Fibroblast of pulmonary artery (primary cell): ENCODE data around the gene SKP1.

ENCODE experiments used
- DNase-seq: peaks from one replicate; pipeline ENCODE4 v3.0.0-alpha.2; 2010; ENCODE audit warnings: low read depth
- H3K4me3 ChIP-seq: replicated peaks from 2 replicates; pipeline ENCODE4 v1.5.1; 2011; ENCODE audit warnings: low read depth, mild to moderate bottlenecking, control low read depth, low read length, moderate library complexity
- TF ChIP-seq, protein P1 (sequence below): IDR thresholded peaks from 2 replicates; pipeline ENCODE4 v1.5.1; 2011; ENCODE audit warnings: mild to moderate bottlenecking, control low read depth, low read length, inconsistent platforms; ENCODE audit errors: missing control alignments

SKP1 gene

DNA sequence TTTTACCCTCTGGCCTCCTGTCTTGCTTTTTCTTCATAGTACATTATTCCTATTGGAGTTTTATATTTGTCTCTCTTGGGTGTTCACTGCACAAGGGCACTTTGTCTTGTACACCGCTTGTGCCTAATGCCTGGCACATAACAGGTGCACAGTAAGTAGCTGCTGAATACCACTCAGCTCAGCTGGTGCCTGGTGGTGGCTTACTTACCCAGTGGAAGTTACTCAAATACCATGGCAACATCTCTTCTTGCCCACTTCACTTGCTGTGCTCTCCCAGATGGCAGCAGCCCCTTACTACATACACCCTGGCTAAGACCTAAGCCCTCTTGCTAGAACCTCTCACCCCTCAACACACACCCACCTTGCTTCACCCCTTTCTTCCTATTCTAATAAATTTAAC lies 11.3 kb upstream of the SKP1 start:
- no peak overlapping the region for H3K4me3 ChIP-seq
- no peak for DNase-seq
- TF ChIP-seq, protein P1, sequence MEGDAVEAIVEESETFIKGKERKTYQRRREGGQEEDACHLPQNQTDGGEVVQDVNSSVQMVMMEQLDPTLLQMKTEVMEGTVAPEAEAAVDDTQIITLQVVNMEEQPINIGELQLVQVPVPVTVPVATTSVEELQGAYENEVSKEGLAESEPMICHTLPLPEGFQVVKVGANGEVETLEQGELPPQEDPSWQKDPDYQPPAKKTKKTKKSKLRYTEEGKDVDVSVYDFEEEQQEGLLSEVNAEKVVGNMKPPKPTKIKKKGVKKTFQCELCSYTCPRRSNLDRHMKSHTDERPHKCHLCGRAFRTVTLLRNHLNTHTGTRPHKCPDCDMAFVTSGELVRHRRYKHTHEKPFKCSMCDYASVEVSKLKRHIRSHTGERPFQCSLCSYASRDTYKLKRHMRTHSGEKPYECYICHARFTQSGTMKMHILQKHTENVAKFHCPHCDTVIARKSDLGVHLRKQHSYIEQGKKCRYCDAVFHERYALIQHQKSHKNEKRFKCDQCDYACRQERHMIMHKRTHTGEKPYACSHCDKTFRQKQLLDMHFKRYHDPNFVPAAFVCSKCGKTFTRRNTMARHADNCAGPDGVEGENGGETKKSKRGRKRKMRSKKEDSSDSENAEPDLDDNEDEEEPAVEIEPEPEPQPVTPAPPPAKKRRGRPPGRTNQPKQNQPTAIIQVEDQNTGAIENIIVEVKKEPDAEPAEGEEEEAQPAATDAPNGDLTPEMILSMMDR: no peak

DNA sequence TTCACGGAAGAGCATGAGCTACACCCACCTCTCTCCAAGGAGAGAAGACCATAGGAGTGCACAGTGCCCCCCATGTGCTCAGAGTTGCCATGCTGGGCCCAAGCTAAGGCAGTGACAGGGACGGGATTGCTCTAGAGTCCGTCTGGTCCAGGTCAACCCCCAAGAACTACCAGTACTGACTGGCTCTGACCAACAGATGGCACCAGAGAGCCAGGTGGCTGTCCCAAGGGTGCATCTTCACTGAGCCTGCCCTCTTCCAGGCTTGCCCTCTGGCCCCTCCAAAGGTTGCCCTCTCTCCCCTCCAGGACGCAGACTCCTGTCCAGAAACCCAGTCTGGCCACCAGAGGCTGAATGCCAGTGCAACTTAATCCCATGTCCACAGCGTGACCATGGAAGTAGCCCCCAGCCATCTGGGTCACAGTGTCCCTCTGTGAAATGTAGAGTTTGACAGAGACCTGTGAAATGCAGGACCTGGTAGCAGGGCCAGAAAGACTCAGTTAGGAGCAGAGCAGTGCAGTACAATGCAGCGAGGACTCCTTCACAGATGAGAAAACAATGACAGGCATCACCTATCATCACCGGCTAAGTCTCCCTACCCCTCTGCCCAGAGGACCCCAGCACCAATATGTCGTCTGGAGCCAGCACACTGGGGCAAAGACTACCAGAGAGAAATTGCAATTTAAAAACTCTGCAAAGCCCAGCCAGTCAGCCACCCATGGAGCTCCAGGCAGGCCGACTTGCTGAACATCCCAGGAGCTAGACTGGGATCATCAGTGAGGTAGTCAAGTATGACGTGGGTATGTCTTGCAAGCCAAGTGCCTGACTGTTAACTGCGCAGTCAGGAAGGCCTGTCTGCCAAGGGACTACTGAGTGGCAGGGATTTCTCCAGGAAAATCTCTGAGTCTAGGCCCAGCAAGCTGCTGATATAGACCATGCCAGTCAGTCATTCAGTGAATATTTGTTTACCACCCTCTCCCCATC lies 7.7 kb upstream of the SKP1 start:
- TF ChIP-seq, protein P1: peak; percentile 98
- peak; percentile 75 for DNase-seq
- H3K4me3 ChIP-seq: no peak overlapping the region

DNA sequence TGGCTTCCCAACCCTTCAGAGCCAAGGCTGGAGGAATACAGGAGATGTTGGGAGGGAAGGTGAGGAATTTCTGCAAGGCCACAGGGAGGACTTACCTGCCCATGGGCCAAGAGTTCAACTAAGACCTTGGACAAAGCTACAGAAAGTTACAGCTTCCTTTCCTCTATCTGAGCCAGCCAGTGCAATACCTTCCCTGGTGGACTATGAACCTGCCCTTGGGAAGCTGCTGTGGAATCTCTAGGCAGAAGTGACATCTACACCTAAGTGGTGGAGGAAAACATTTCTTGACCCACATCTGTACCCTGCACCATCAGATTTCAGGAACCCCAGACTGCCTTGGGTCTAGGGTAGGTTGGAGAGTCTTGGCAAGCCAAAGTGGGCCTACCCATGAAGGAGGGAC lies 6.7 kb upstream of the SKP1 start:
- DNase-seq: no peak
- TF ChIP-seq, protein P1: no peak
- no peak overlapping the region for H3K4me3 ChIP-seq

DNA sequence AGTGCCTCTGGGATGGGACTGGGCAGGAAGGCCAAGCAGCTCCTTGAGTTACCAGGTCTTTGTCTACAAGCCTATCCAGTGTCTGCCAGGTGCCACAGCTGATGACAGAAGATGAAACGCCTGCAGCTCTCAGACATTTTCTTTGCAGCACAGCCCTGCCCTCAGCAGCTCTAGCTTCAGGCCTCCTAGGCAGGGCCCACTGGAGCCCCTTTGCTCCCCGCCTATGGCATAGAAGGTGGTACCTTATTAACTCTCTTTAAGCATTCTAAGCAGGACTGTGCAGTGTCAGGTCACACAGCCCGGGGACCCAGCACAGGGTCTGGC lies 1.3 kb upstream of the SKP1 start:
- peak overlapping the region; percentile 80 for H3K4me3 ChIP-seq
- TF ChIP-seq, protein P1: no peak
- no peak for DNase-seq

DNA sequence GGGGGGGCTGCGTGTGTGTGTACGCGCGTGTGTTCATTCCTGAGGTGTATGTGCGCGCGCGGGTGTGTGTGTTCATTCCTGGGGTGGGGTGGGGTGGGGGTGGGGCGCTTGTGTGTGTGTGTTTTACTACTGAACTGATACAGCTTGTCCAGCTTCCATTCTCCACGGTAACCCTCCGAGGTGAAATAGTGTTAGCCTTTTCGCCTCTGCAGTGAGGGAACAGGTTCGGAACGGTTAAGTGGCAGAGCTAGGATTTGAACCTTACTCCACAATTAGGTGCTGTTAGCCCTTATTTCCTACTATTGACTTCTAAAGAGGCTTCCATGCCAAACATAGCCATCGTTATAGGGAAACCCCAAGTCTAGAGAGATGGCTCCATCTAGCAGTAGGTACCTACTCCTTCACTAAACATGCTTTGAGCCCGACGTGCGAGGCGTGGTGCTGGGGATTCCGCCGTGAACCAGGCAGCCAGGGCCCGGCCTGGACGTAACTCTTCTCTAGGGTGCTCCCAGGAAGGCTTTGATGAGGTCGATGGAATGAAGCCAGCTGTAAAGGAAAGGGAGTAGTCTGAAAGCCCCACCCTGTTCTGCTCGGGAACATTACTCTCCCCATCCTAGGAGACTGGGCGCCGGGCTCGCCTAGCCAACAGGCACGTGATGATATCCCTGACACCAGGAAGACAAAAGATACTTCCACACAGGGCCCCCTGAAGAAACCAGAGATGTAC lies 782 bp upstream of the SKP1 start:
- TF ChIP-seq, protein P1: no peak
- peak overlapping the region; percentile 80 for H3K4me3 ChIP-seq
- DNase-seq: peak; percentile 63

DNA sequence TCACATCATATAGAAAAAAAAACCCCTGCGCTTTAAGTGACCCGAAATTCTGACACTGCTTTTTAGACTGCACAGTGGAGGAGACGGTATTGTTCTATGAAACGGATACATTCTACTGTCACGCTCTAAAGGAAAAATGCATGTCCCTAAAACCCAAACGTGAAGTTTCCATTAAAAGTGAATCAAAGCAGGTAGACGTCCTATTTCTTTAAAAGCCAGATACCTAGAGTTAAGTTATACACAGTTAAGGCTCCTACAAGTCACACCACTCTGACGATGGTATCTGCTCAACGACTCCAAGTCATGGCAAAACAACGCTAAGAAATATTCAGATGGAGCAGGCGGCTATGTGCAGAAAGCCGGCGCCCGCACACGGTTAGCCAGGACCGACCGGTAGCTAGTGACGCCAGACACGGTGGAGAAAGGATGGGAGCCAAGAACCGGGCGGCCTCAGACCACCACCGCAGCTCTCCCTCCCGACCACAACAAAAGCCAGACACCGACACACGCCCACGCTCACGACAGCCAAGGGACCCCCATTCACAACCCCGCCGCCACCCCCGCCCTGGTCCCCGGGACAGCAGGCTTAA lies 734 bp downstream of the SKP1 start:
- peak overlapping the region; percentile 80 for H3K4me3 ChIP-seq
- TF ChIP-seq, protein P1: no peak
- DNase-seq: peak; percentile 25
